HUES48 (cell line): ENCODE results near the gene UTS2R.
"Not testable (repeated sequence)": the region's sequence is repeated elsewhere in the genome, so short reads cannot be mapped to it uniquely, and the experiment has no call there.

ENCODE experiments used
- H3K27ac ChIP-seq: one replicate; pipeline ENCODE4 v1.7.0; 2013; ENCODE audit warnings: low read depth, low read length, inconsistent platforms
- H3K27me3 ChIP-seq: 2 replicates; pipeline ENCODE4 v1.6.1; 2013; ENCODE audit warnings: mild to moderate bottlenecking, low read length; ENCODE audit not compliant: control insufficient read depth, insufficient read depth
- H3K36me3 ChIP-seq: 2 replicates; pipeline ENCODE4 v1.6.1; 2013; ENCODE audit warnings: low read length; ENCODE audit not compliant: control insufficient read depth, insufficient read depth
- H3K4me1 ChIP-seq: 2 replicates; pipeline ENCODE4 v1.6.1; 2013; ENCODE audit warnings: mild to moderate bottlenecking, low read length; ENCODE audit not compliant: control insufficient read depth, insufficient read depth
- H3K4me3 ChIP-seq: 2 replicates; pipeline ENCODE4 v1.5.1; 2013; ENCODE audit warnings: mild to moderate bottlenecking, low read depth, low read length
- H3K9ac ChIP-seq: 2 replicates; pipeline ENCODE4 v1.6.1; 2013; ENCODE audit warnings: mild to moderate bottlenecking, low read depth, low read length, moderate library complexity
- H3K9me3 ChIP-seq: 2 replicates; pipeline ENCODE4 v1.6.1; 2013; ENCODE audit warnings: low read length; ENCODE audit not compliant: control insufficient read depth, insufficient read depth

The UTS2R gene

DNA sequence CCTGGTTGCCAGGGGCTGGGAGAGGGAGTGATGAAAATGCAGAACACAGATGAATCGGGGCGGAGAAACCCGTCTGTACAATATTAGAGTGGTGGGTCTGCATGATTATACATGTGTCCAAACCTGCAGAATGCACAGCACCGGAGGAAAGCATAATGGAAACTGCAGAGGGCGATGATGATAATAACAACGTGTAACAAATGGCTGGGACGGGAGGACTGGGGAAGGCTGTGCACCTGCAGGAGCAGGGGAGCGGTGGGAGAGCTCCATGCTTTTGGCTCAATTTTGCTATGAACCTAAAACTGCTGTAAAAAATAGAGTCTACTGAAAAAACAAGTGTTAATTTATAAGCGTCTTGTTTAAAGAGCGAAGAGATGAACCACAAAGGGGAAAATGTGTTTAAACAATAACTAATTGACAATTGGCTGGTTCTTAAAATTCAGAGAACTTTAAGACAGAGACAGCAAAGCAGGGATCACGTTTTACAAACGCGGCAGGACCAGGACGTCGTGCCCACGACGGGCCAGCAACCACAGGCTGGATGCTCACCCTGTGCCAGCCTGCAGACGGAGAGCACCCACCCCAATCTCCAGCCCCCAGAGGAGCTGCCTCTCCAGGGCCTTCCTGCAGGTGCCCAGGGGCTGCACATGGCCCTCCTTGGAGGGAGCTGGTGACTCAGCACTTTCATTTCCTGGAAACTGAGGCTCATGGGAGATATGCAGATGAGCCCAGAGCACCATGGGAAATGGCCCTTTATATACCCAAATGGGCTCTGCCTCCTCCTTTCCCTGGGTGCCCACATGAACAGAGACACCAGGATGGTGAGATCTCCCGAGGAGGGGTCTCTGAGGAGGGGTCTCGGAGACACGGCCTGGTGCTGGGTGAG is 12.9 kb upstream of the UTS2R start, which contains the start of gene TEX19:
TSS of gene TEX19 (plus strand) at position 783 of the 886 bp plus-strand sequence. CDS start 2,904 bp downstream, outside the sequence.
- H3K4me3 ChIP-seq: no peak within 1 kb of the TSS
- H3K9ac ChIP-seq: no peak within 1 kb of the TSS
- no peak within 1 kb of the TSS for H3K27ac ChIP-seq
- H3K27me3 ChIP-seq: peaks cover 4% of the 10 kb centered on the region; the same call in 1 of the 2 replicates
- no peaks in the 10 kb centered on the region; the same call in 1 of the 2 replicates for H3K4me1 ChIP-seq
- H3K36me3 ChIP-seq: no peaks in the 10 kb centered on the region
- no peaks in the 10 kb centered on the region for H3K9me3 ChIP-seq

DNA sequence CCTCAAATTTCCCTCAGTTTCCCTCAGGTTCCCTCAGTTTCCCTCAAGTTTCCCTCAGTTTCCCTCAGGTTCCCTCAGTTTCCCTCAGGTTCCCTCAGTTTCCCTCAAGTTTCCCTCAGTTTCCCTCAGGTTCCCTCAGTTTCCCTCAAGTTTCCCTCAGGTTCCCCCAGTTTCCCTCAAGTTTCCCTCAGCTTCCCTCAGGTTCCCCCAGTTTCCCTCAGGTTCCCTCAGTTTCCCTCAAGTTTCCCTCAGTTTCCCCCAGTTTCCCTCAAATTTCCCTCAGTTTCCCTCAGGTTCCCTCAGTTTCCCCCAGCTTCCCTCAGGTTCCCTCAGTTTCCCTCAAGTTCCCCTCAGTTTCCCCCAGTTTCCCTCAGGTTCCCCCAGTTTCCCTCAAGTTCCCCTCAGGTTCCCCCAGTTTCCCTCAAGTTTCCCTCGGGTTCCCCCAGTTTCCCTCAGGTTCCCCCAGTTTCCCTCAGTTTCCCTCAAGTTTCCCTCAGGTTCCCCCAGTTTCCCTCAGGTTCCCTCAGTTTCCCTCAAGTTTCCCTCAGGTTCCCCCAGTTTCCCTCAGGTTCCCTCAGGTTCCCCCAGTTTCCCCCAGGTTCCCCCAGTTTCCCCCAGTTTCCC is 12.0 kb upstream of the UTS2R start:
- not testable (repeated sequence) for H3K9me3 ChIP-seq, H3K4me1 ChIP-seq, H3K27ac ChIP-seq, H3K9ac ChIP-seq, H3K36me3 ChIP-seq, H3K27me3 ChIP-seq, H3K4me3 ChIP-seq

DNA sequence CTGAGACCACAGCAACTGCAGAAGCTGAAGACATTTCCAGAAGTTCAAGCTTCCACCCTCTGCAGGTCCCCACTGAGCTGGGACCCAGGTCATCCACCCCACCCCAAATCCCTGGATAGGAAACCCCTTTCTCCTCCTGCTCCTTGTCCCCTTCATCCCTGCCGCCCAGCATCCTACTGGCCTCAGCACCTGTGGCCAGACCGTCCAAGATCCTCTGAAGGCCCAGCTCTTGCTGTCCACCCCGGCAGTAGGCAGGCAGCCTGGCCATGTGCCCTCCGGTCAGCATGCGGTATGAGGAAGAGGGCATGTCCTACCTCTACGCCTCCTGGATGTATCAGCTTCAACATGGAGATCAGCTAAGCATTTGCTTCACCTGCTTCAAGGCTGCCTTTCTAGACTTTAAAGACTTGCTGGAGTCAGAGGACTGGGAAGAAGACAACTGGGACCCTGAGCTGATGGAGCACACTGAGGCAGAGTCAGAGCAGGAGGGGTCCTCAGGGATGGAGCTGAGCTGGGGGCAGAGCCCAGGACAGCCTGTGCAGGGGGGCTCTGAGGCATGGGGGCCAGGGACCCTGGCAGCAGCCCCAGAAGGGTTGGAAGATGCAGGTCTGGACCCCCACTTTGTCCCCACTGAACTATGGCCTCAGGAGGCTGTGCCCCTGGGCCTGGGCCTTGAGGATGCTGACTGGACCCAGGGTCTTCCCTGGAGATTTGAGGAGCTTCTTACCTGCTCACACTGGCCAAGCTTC is 9.5 kb upstream of the UTS2R start:
- Histone ChIP-seq H3K4me3 (no peak overlapping the region), H3K4me1 (no peaks in the 10 kb centered on the region), H3K9ac (no peak overlapping the region), H3K27ac (no peak overlapping the region), H3K27me3 (peaks cover 4% of the 10 kb centered on the region; the same call in 1 of the 2 replicates), H3K36me3 (no peaks in the 10 kb centered on the region), H3K9me3 (no peaks in the 10 kb centered on the region)

DNA sequence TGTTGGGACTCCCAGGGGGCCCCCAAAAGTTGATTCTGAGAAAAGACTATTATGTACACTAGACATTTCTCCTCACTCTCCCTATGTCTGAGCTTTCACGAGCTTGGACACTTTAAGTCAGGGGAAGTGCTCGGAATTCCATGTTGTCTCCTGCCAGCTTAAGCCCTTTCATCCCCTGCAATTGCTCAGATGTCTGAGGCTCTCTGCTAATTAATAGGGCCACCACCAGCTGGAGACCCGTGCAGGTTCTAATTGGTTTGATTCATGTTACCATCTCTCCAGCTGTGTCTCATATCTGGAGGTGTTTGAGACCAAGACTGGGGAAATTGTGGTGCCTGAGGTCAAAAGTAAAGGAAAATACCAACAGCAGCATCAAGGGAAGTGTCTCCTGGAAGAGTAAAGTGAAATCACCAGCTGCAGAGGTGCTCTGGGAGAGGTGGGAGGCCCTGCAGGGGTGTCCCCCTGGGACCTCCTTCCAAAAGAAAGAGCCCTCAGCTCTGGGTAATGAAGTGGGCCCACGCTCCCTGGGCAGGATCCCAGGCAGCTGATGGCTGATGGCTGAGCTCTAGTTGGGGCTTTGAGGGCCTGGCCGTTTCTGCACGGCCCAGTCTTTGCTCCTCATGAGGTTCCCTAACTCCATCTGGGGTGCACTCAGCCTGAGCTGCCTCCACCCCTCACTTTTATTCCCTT is 5.8 kb upstream of the UTS2R start:
- no peaks in the 10 kb centered on the region for H3K4me1 ChIP-seq

DNA sequence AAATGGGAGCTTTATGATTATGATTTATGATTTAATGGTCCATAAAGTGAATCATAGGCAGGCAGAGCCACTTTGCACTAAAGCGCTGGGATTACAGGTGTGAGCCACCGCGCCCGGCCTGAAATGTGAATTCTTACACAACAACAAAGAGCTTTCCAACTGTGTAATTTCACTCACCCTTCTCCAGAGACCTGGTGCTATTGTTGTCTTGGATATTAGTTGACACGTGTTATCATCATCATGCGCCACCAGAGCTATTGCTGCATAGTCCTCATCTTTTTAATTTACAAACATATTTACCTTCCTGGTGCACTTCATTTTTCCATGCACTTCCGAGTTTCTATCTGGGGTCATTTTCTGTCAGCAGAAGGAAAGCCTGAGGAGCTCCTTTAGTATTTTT is 4.8 kb upstream of the UTS2R start:
- H3K36me3 ChIP-seq: no peaks in the 10 kb centered on the region
- no peaks in the 10 kb centered on the region for H3K9me3 ChIP-seq
- H3K4me1 ChIP-seq: no peaks in the 10 kb centered on the region
- no peak overlapping the region for H3K4me3 ChIP-seq
- peaks cover 23% of the 10 kb centered on the region for H3K27me3 ChIP-seq
- no peak overlapping the region for H3K9ac ChIP-seq
- no peak overlapping the region for H3K27ac ChIP-seq

More for the DNA sequence above, 5.8 kb upstream of the UTS2R start:
- H3K27me3 ChIP-seq: peaks cover 13% of the 10 kb centered on the region
- H3K36me3 ChIP-seq: no peaks in the 10 kb centered on the region
- H3K4me3 ChIP-seq: no peak overlapping the region
- H3K27ac ChIP-seq: no peak overlapping the region
- H3K9ac ChIP-seq: no peak overlapping the region
- H3K9me3 ChIP-seq: no peaks in the 10 kb centered on the region

DNA sequence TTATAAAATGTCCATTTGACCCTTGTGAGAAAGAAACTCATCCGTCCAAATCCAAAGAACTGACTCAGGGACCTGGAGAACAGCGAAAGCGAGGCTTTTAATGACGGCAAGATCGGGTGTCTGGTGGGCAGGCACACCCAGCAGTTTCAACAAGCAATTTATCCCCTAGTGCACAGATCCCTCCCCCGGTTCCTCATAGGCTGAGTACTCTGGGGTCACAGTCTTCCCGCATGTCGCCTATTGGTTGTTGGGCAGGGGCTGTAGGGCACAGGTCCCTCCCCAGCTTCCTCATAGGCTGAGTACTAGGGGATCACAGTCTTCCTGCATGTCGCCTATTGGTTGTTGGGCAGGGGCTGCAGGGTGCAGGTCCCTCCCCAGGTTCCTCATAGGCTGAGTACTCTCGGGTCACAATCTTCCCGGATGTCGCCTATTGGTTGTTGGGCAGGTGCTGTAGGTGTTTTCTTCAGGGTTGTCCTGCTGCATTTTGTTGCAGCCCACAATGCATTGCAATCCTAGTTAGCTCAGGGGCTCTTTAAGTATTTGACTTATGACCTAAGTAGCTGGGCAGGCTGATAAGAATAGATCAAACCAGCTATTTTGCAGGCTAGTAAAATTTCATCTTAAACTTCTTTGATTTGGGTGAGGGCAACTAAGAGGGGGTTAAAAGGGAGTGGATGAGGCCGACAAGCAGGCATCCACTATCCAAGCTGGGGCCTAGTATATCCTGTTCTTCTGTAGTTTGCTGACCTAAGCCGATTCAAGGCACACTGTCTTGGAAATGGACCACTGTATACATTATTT is 3.6 kb upstream of the UTS2R start:
- no peak overlapping the region for H3K27ac ChIP-seq
- H3K4me3 ChIP-seq: no peak overlapping the region
- no peaks in the 10 kb centered on the region for H3K9me3 ChIP-seq
- no peaks in the 10 kb centered on the region for H3K4me1 ChIP-seq
- no peaks in the 10 kb centered on the region for H3K36me3 ChIP-seq
- H3K27me3 ChIP-seq: peaks cover 34% of the 10 kb centered on the region
- no peak overlapping the region for H3K9ac ChIP-seq

DNA sequence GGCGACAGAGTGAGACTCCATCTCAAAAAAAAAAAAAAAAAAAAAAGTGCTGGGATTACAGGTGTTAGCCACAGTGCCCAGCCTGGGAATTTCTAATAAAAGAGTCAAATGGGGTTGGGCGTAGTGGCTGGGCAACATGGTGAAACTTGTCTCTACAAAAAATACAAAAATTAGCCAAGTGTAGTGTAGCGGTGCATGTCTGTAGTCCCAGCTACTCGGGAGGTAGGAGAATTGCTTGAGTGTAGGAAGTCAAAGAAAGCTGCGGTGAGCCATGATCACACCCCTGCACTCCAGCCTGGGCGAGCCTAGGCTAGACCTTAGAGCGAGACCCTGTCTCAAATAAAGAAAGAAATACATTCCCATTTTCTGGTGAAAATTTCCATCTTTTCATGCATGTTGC is 2.4 kb upstream of the UTS2R start:
- H3K4me1 ChIP-seq: no peaks in the 10 kb centered on the region
- no peaks in the 10 kb centered on the region for H3K9me3 ChIP-seq
- no peak overlapping the region for H3K4me3 ChIP-seq
- H3K27ac ChIP-seq: no peak overlapping the region
- peaks cover 46% of the 10 kb centered on the region for H3K27me3 ChIP-seq
- H3K36me3 ChIP-seq: no peaks in the 10 kb centered on the region
- no peak overlapping the region for H3K9ac ChIP-seq

DNA sequence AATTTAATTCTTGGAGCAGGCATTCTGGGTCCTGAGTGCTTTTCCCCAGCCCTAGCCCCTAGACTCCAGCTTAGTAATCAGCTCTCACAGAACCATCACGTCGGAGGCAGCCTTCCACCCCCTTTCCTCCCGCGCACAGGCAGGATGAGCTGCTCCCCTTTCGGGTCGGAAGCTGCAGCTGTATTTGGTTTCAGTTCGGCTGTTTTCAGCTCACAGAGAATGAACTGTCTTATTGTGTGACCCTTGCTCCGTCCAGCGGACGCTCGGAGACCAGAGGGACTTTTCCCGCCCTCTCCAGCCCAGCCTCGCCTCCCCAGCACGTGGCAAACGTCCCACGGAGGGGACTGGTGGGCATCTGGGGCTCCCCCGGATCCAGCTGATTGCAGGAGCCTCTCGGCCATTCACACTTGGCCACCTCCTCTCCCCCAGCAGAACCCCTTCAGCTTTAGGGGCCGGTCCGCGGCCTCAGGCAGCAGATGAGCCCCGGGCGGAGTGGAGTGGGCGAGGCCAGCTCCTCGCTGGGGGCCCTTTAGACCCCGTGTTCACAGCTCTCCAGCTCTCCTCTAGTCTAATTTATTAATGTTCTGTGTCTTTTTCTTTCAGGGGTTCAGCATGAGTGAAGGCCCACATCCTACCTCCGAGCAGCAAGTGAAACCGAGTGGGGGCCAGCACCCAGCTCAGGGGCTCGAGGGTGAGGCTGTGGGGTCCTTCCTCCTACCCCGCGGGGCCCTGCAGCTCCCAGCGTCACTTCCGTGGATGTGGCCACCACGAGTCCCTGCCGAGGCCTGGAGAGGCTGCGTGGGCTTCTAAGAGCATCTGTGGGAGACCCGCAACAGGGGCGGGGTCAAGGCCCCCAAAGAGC is 863 bp upstream of the UTS2R start:
- H3K9me3 ChIP-seq: no peaks in the 10 kb centered on the region
- H3K27ac ChIP-seq: no peak overlapping the region
- H3K27me3 ChIP-seq: peaks cover 60% of the 10 kb centered on the region
- no peaks in the 10 kb centered on the region for H3K36me3 ChIP-seq
- no peak overlapping the region for H3K9ac ChIP-seq
- H3K4me3 ChIP-seq: no peak overlapping the region
- H3K4me1 ChIP-seq: no peaks in the 10 kb centered on the region

DNA sequence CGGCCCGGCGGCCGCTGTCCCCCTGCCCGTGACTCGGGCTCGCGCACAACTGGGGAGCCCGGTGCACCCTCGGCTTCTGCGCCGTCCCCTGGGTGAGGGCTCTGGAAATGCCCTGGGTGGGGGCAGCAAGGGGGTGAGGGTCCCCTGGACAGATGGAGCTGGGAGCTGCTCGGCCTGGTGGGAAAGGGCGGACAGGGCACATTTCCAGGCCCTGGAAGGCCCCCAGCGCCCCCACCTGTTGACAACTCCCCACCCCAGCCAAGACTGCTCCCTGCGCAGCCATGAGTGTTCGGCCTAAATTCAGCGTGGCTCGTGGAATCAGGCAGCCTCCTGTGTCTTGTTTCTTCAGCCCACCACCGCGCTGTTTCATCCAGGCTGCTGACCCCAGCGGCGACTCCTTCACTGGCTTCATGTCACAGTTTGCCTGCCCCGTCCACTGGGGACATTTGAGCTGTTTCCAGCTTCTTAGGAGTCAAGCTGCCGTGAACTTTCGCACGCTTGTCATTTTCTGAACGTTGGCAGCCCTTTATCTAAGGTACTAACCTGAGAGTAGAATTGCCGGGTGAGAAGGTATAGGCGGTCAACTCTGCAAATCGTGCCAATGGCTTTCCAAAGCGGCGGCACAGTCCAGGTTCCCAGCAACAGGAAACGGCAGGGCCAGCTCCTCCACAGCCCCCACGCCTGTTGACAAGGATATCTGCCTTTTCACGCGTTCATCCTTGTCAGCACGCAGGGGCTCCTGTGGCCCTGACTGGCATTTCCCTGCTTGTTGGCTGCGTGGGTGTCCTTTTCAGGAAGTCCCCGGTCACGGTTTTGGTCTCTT is 895 bp downstream of the UTS2R start:
- Histone ChIP-seq H3K27me3 (peaks cover 64% of the 10 kb centered on the region), H3K27ac (no peak overlapping the region), H3K36me3 (no peaks in the 10 kb centered on the region), H3K4me1 (no peaks in the 10 kb centered on the region), H3K4me3 (peak overlapping the region; percentile 52; the same call in 1 of the 2 replicates), H3K9ac (no peak overlapping the region), H3K9me3 (no peaks in the 10 kb centered on the region)
